Measurements from ENCODE around the gene SYCE3. TPM values are rescaled to one million over a fixed set of nuclear protein-coding genes. Genes with fewer than 3 reads are reported as not detected.

SYCE3 gene
- total RNA-seq, 2 experiments from 2014 or later: not detected

DNA sequence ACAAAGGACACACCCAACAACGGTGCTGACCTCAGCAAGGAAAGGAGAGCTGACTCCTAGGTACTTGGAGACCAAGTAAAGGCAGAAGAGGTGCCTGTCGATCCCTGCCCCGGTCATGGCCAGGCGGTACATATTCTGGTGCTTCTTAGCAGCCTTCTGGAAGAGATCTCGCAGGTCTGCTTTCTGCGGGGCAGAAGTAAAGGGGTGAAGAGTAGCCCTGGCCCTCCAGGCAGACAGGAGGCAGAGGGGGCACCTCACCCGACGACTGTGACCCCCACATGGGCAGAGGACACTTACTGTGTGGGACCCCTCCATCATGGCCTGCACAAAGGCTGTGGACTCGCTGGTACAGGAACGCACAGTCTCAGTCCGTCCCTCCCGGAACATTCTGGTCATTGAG is 8.1 kb upstream of the SYCE3 start:
- Mint-ChIP-seq H3K27ac (no peak overlapping the region), H3K4me3 (no peak overlapping the region), H3K4me1 (ENCODE audit: low read depth) (no peaks in the 10 kb centered on the region), H3K27me3 (no peaks in the 10 kb centered on the region), H3K9me3 (no peaks in the 10 kb centered on the region), H3K36me3 (ENCODE audit: low read depth) (peaks cover 21% of the 10 kb centered on the region)
- ATAC-seq: no peak
- DNase-seq: no peak
- TF ChIP-seq, protein P1, sequence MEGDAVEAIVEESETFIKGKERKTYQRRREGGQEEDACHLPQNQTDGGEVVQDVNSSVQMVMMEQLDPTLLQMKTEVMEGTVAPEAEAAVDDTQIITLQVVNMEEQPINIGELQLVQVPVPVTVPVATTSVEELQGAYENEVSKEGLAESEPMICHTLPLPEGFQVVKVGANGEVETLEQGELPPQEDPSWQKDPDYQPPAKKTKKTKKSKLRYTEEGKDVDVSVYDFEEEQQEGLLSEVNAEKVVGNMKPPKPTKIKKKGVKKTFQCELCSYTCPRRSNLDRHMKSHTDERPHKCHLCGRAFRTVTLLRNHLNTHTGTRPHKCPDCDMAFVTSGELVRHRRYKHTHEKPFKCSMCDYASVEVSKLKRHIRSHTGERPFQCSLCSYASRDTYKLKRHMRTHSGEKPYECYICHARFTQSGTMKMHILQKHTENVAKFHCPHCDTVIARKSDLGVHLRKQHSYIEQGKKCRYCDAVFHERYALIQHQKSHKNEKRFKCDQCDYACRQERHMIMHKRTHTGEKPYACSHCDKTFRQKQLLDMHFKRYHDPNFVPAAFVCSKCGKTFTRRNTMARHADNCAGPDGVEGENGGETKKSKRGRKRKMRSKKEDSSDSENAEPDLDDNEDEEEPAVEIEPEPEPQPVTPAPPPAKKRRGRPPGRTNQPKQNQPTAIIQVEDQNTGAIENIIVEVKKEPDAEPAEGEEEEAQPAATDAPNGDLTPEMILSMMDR (IDR thresholded peaks at IDR 0.05): no peak
- ChIA-PET CTCF (no interaction called here), POLR2A (interaction anchor here (2.1 to 4.0 kb wide), 2 partner anchors 11 to 23 kb away, joined by 5 to 12 read pairs; no protein-coding TSS in a partner anchor)
- intact Hi-C loops (cut with micrococcal nuclease): no loop called here

DNA sequence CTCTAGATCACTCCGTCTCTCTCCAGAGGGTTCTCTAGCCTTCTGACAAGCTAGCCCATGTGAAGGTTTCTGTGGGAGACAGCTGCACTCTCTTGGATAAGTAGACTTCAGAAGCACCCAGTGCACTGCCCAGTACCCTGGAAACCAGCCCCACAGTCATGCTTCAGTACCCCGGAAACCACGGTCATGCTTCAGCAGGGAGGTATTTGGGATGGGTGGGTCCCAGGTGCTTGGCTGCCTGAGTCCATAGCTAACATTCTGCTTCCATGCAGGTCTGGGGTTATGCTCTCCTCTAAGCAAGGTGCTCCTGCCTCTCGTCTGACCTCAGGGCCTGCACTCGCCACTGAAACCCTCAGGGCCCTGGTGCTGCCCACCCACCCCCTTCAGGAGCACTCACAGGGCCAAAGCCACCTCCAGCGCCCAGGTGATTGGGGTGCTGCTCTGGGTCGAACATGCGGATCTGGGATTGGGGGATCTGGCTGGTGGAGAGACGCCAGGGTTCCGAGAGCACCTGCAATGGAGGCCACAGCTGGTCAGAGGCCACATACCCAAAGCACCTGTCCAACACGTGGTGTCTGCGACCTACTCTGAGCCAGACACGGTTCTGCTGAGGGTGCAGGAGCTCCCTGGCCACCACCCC is 7.3 kb upstream of the SYCE3 start:
- Mint-ChIP-seq H3K27ac (no peak overlapping the region), H3K4me1 (ENCODE audit: low read depth) (no peaks in the 10 kb centered on the region), H3K9me3 (no peaks in the 10 kb centered on the region), H3K27me3 (no peaks in the 10 kb centered on the region), H3K36me3 (ENCODE audit: low read depth) (peaks cover 21% of the 10 kb centered on the region), H3K4me3 (no peak overlapping the region)
- ATAC-seq (no peak), DNase-seq (no peak)
- TF ChIP-seq, protein P1 (IDR thresholded peaks at IDR 0.05): no peak
- ChIA-PET POLR2A (interaction anchor here (2.1 to 4.0 kb wide), 2 partner anchors 12 to 22 kb away, joined by 5 to 12 read pairs; no protein-coding TSS in a partner anchor), CTCF (interaction anchor here (0.9 to 1.0 kb wide), 2 partner anchors 10 to 109 kb away, joined by 3 read pairs; no protein-coding TSS in a partner anchor)
- intact Hi-C loops (cut with micrococcal nuclease): no loop called here

DNA sequence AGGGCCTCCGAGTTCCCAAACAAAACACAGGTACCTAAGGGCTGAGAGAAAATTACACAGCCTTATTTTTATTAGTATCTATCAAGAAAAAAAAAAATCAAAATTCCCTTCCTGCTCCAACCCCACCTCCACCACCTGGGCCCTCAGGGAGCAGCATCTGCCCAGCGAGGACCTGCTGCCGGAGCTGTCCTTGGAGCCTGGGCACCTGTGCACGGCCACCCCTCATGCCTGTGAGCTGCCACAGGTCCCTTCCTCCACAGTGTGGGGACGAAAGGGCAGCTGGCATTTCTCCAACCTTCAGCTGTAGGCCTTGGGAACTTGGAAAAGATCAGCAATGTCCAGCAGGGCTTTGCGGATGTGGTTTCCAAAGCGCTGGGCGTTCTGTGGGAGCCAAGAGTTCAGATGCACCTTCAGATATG is 6.3 kb upstream of the SYCE3 start:
- H3K27me3 Mint-ChIP-seq: no peaks in the 10 kb centered on the region
- ATAC-seq (no peak), DNase-seq (no peak)
- H3K9me3 Mint-ChIP-seq: no peaks in the 10 kb centered on the region
- intact Hi-C loops (cut with micrococcal nuclease): no loop called here
- H3K27ac Mint-ChIP-seq: no peak overlapping the region
- H3K36me3 Mint-ChIP-seq (ENCODE audit: low read depth): peaks cover 21% of the 10 kb centered on the region
- no peaks in the 10 kb centered on the region for H3K4me1 Mint-ChIP-seq (ENCODE audit: low read depth)
- TF ChIP-seq, protein P1 (IDR thresholded peaks at IDR 0.05): no peak
- no peak overlapping the region for H3K4me3 Mint-ChIP-seq
- ChIA-PET POLR2A (interaction anchor here (2.1 to 4.0 kb wide), 2 partner anchors 13 to 21 kb away, joined by 5 to 12 read pairs; no protein-coding TSS in a partner anchor), CTCF (interaction anchor here (1.0 kb wide), 1 partner anchor 108 kb away, joined by 3 read pairs; no protein-coding TSS in a partner anchor)

DNA sequence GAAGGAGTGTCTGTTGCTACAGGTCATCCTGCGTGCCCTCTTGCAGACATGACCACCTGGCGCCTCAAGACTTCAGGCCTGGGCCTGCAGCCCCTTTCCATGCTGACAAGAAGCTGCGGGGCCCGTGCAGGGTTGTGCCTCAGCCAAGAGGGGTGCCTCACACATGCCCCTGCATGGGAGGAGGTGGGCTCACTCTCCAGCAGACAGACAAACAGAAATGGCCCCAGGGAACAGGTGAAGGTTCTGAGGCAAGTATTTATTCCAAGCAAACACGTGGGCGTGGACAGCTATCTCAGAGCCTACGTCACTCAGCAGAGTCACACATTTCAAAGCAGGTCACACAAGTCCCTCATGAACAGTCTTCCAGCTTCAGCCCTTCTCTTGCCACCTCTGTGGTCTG is 5.9 kb upstream of the SYCE3 start:
- TF ChIP-seq, protein P1 (IDR thresholded peaks at IDR 0.05): no peak
- Mint-ChIP-seq H3K27me3 (no peaks in the 10 kb centered on the region), H3K4me3 (no peak overlapping the region), H3K4me1 (ENCODE audit: low read depth) (peaks cover under 1% of the 10 kb centered on the region), H3K27ac (no peak overlapping the region), H3K9me3 (no peaks in the 10 kb centered on the region), H3K36me3 (ENCODE audit: low read depth) (peaks cover 21% of the 10 kb centered on the region)
- ChIA-PET POLR2A (interaction anchor here (4.0 kb wide), 1 partner anchor 13 kb away, joined by 12 read pairs; no protein-coding TSS in a partner anchor), CTCF (no interaction called here)
- ATAC-seq (no peak), DNase-seq (no peak)
- intact Hi-C loops (cut with micrococcal nuclease): no loop called here

DNA sequence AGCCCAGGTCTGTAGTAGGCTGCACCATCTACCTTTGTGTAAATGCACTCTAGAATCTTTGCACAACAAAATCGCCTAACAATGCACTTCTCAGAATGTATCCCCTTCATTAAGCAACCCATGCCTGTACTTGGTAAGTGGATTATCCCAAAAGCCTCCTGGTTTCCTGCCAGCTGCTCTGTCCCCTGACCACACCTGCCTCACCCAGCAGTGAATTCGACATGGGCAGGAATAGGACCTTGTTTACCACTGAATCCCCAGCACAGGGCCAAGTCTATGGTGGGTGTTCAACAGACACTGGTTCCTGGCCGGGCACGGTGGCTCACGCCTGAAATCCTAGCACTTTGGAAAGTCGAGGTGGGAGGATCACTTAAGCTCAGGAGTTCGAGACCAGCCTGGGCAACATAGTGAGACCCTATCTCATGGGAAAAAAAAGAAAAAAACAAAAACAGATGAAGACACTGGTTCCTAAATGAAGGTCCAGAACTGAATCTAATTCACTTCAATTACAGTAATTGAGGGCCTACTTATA is 5.1 kb upstream of the SYCE3 start:
- ATAC-seq (no peak), DNase-seq (no peak)
- intact Hi-C loops (cut with micrococcal nuclease): no loop called here
- Mint-ChIP-seq H3K4me3 (no peak overlapping the region), H3K9me3 (no peaks in the 10 kb centered on the region), H3K4me1 (ENCODE audit: low read depth) (peaks cover 6% of the 10 kb centered on the region), H3K36me3 (ENCODE audit: low read depth) (peaks cover 21% of the 10 kb centered on the region), H3K27ac (no peak overlapping the region), H3K27me3 (no peaks in the 10 kb centered on the region)
- TF ChIP-seq, protein P1 (IDR thresholded peaks at IDR 0.05): no peak
- CTCF ChIA-PET: no interaction called here
- POLR2A ChIA-PET: interaction anchor here (4.0 kb wide), 1 partner anchor 14 kb away, joined by 12 read pairs; no protein-coding TSS in a partner anchor
